Astrocyte (in vitro differentiated cells and primary cell): ENCODE data around the gene SUN5. TPM values are rescaled to one million over a fixed set of nuclear protein-coding genes. Genes with fewer than 3 reads are reported as not detected.

Source experiments
- DNase-seq: peaks from one replicate; pipeline ENCODE4 v3.0.0-alpha.2; 2010; ENCODE audit warnings: low read depth
- FAIRE-seq: peaks from 2 replicates; lab custom pipeline; 2011; peaks lifted over from hg19 to GRCh38; lab: Jason Lieb, UNC
- H2AFZ ChIP-seq: 2 replicates; pipeline ENCODE4 v1.6.0; 2012; ENCODE audit warnings: low read depth, low read length, inconsistent platforms
- H3K27ac ChIP-seq: 2 replicates; pipeline ENCODE4 v1.5.1; 2011; ENCODE audit warnings: low read depth, low read length, inconsistent platforms
- H3K27me3 ChIP-seq: 2 replicates; pipeline ENCODE4 v1.6.0; 2011; ENCODE audit warnings: low read length, inconsistent platforms; ENCODE audit not compliant: insufficient read depth
- H3K36me3 ChIP-seq: 2 replicates; pipeline ENCODE4 v1.5.1; 2011; ENCODE audit warnings: low read length, inconsistent platforms; ENCODE audit not compliant: insufficient read depth
- H3K4me1 ChIP-seq: 2 replicates; pipeline ENCODE4 v1.5.1; 2011; ENCODE audit warnings: low read length, inconsistent platforms; ENCODE audit not compliant: insufficient read depth
- H3K4me2 ChIP-seq: 2 replicates; pipeline ENCODE4 v1.6.0; 2012; ENCODE audit warnings: low read length, inconsistent platforms
- H3K4me3 ChIP-seq: 2 replicates; pipeline ENCODE4 v1.5.1; 2011; ENCODE audit warnings: low read depth, mild to moderate bottlenecking, low read length, inconsistent platforms; ENCODE audit not compliant: insufficient read depth
- H3K79me2 ChIP-seq: 2 replicates; pipeline ENCODE4 v1.6.0; 2012; ENCODE audit warnings: mild to moderate bottlenecking, low read length, inconsistent platforms; ENCODE audit not compliant: insufficient read depth
- H3K9ac ChIP-seq: 2 replicates; pipeline ENCODE4 v1.6.0; 2012; ENCODE audit warnings: mild to moderate bottlenecking, low read length, inconsistent platforms
- H3K9me3 ChIP-seq: 2 replicates; pipeline ENCODE4 v1.5.1; 2012; ENCODE audit warnings: low read depth, mild to moderate bottlenecking, low read length, inconsistent platforms; ENCODE audit not compliant: insufficient read depth
- H4K20me1 ChIP-seq: 2 replicates; pipeline ENCODE4 v1.6.0; 2012; ENCODE audit warnings: low read length, inconsistent platforms; ENCODE audit not compliant: insufficient read depth
- H3K27ac Mint-ChIP-seq: one replicate; pipeline ENCODE4 v1.8.0; 2021; ENCODE audit warnings: mild to moderate bottlenecking, mixed read lengths; ENCODE audit not compliant: unreplicated experiment
- H3K27me3 Mint-ChIP-seq: one replicate; pipeline ENCODE4 v1.8.0; 2021; ENCODE audit warnings: low read depth, mixed read lengths; ENCODE audit not compliant: unreplicated experiment
- H3K36me3 Mint-ChIP-seq: one replicate; pipeline ENCODE4 v1.8.0; 2021; ENCODE audit warnings: low read depth, mixed read lengths; ENCODE audit not compliant: unreplicated experiment
- H3K4me1 Mint-ChIP-seq: one replicate; pipeline ENCODE4 v1.8.0; 2021; ENCODE audit warnings: low read depth, mixed read lengths; ENCODE audit not compliant: unreplicated experiment
- H3K4me3 Mint-ChIP-seq: one replicate; pipeline ENCODE4 v1.8.0; 2021; ENCODE audit warnings: mild to moderate bottlenecking, moderate library complexity, mixed read lengths; ENCODE audit not compliant: unreplicated experiment
- H3K9me3 Mint-ChIP-seq: one replicate; pipeline ENCODE4 v1.8.0; 2021; ENCODE audit warnings: mild to moderate bottlenecking, mixed read lengths; ENCODE audit not compliant: unreplicated experiment
- CTCF ChIP-seq: IDR thresholded peaks from 2 replicates; pipeline ENCODE4 v1.5.1; 2011; ENCODE audit warnings: low read depth, mild to moderate bottlenecking, inconsistent platforms, low read length, moderate library complexity; ENCODE audit not compliant: insufficient read depth
- EZH2 ChIP-seq: IDR thresholded peaks from 2 replicates; pipeline ENCODE4 v1.6.1; 2012; ENCODE audit warnings: mild to moderate bottlenecking, low read length, inconsistent platforms; ENCODE audit not compliant: insufficient read depth
- total RNA-seq: library from RNA; stranded (reverse); gene quantifications from 2 replicates; pipeline ENCODE4 v1.2.1, GENCODE V29; 2021

SUN5 gene
- total RNA-seq, 1 donor from 2014 or later, result not detected

GRCh38 chr20:32982617-32983458 lies 21.4 kb downstream of the SUN5 start:
- H3K27ac Mint-ChIP-seq, result no peak overlapping the region
- H3K4me3 ChIP-seq, result no peak overlapping the region

GRCh38 chr20:32980990-32981389 lies 23.2 kb downstream of the SUN5 start:
- H3K79me2 ChIP-seq, result no peaks in the 10 kb centered on the region
- DNase-seq (no peak), FAIRE-seq (no peak)
- no peak overlapping the region for H3K4me2 ChIP-seq
- Mint-ChIP-seq H3K4me3 (no peak overlapping the region), H3K36me3 (no peaks in the 10 kb centered on the region), H3K9me3 (peaks cover 2% of the 10 kb centered on the region), H3K27ac (no peak overlapping the region), H3K4me1 (no peaks in the 10 kb centered on the region), H3K27me3 (peaks cover 19% of the 10 kb centered on the region)
- no peak overlapping the region for H2AFZ ChIP-seq
- H3K36me3 ChIP-seq, result no peaks in the 10 kb centered on the region
- no peaks in the 10 kb centered on the region for H3K9me3 ChIP-seq
- no peaks in the 10 kb centered on the region for H4K20me1 ChIP-seq
- no peak overlapping the region for H3K27ac ChIP-seq
- H3K4me1 ChIP-seq, result no peaks in the 10 kb centered on the region
- no peak overlapping the region for H3K9ac ChIP-seq
- no peaks in the 10 kb centered on the region for H3K27me3 ChIP-seq
- H3K4me3 ChIP-seq, result no peak overlapping the region
- TF ChIP-seq CTCF (no peak), EZH2 (no peak)

More at GRCh38 chr20:32982617-32983458, 21.4 kb downstream of the SUN5 start:
- Mint-ChIP-seq H3K9me3 (peaks cover 2% of the 10 kb centered on the region), H3K4me3 (no peak overlapping the region), H3K36me3 (no peaks in the 10 kb centered on the region), H3K4me1 (no peaks in the 10 kb centered on the region), H3K27me3 (peaks cover 18% of the 10 kb centered on the region)
- no peaks in the 10 kb centered on the region for H3K27me3 ChIP-seq
- TF ChIP-seq CTCF (no peak), EZH2 (no peak)
- no peaks in the 10 kb centered on the region for H3K9me3 ChIP-seq
- H3K27ac ChIP-seq, result no peak overlapping the region
- no peaks in the 10 kb centered on the region for H3K79me2 ChIP-seq
- H4K20me1 ChIP-seq, result no peaks in the 10 kb centered on the region
- H2AFZ ChIP-seq, result no peak overlapping the region
- no peak for DNase-seq
- no peak for FAIRE-seq
- no peak overlapping the region for H3K9ac ChIP-seq
- no peaks in the 10 kb centered on the region for H3K36me3 ChIP-seq
- no peak overlapping the region for H3K4me2 ChIP-seq
- no peaks in the 10 kb centered on the region for H3K4me1 ChIP-seq
